H1 (cell line): ENCODE results near the gene BCL2L13. TPM values are rescaled to one million over a fixed set of nuclear protein-coding genes. Genes with fewer than 3 reads are reported as not detected.

Source experiments
- CTCF ChIA-PET: fragments of 300-600 bp; sonication (Branson Sonifier 250); formaldehyde crosslinking; loops from one replicate; lab custom pipeline; 2021; ENCODE audit not compliant: partially characterized antibody; lab: Charles Lee
- POLR2A ChIA-PET: fragments of 300-600 bp; sonication (Branson Sonifier 250); formaldehyde crosslinking; loops from one replicate; lab custom pipeline; 2021; ENCODE audit warnings: inconsistent platforms; ENCODE audit not compliant: partially characterized antibody; lab: Charles Lee
- DNase-seq, 2 experiments: peaks; one replicate each; pipeline versions ENCODE4 v3.0.0 to v3.0.0-alpha.2; 2010 to 2022; ENCODE audit warnings: low spot score in 2 of 2, low read depth in 1 of 2, mixed read lengths in 1 of 2
- FAIRE-seq: peaks from 2 replicates; lab custom pipeline; 2011; peaks lifted over from hg19 to GRCh38; lab: Jason Lieb, UNC
- H2AFZ ChIP-seq: 2 replicates; pipeline ENCODE4 v1.8.1; 2012; ENCODE audit warnings: low read length, inconsistent platforms
- H2AK5ac ChIP-seq: 2 replicates; pipeline ENCODE4 v1.6.1; 2013; ENCODE audit warnings: low read depth, low read length
- H2BK120ac ChIP-seq: replicated peaks from 2 replicates; pipeline ENCODE3; 2013; ENCODE audit warnings: low read depth, low read length, inconsistent platforms
- H2BK12ac ChIP-seq: 2 replicates; pipeline ENCODE4 v1.6.1; 2013; ENCODE audit warnings: low read depth, low read length
- H2BK15ac ChIP-seq: 2 replicates; pipeline ENCODE4 v1.6.1; 2013; ENCODE audit warnings: low read length
- H2BK20ac ChIP-seq: 2 replicates; pipeline ENCODE4 v1.6.1; 2013; ENCODE audit warnings: low read length
- H2BK5ac ChIP-seq: 2 replicates; pipeline ENCODE4 v1.6.1; 2013; ENCODE audit warnings: low read depth, low read length
- H3K14ac ChIP-seq: 2 replicates; pipeline ENCODE4 v1.6.1; 2013; ENCODE audit warnings: inconsistent platforms; ENCODE audit not compliant: insufficient read length
- H3K18ac ChIP-seq: 2 replicates; pipeline ENCODE4 v1.6.1; 2013; ENCODE audit warnings: low read length; ENCODE audit errors: extremely low read depth
- H3K23ac ChIP-seq: 2 replicates; pipeline ENCODE4 v1.6.1; 2013; ENCODE audit warnings: inconsistent platforms; ENCODE audit not compliant: insufficient read length
- H3K23me2 ChIP-seq: 2 replicates; pipeline ENCODE4 v1.6.1; 2013; ENCODE audit warnings: low read depth, low read length
- H3K27ac ChIP-seq: 2 replicates; pipeline ENCODE4 v1.6.1; 2011; ENCODE audit warnings: low read depth, low read length, inconsistent platforms
- H3K27me3 ChIP-seq, 4 experiments: replicated peaks in 1 of 4; 1 replicate in 1 of 4; 2 replicates in 3 of 4; pipeline versions ENCODE4 v1.6.1 to v1.8.1; 2011 to 2013; ENCODE audit warnings: low read length in 3 of 4, mild to moderate bottlenecking in 3 of 4, inconsistent platforms in 2 of 4, mixed read lengths in 2 of 4, moderate library complexity in 1 of 4; ENCODE audit not compliant: control insufficient read depth in 3 of 4, insufficient read depth in 3 of 4; ENCODE audit errors: extremely low read depth in 1 of 4
- H3K36me3 ChIP-seq, 4 experiments: 2 replicates each; pipeline versions ENCODE4 v1.6.1 to v1.8.1; 2011 to 2013; ENCODE audit warnings: mild to moderate bottlenecking in 4 of 4, low read length in 3 of 4, moderate library complexity in 2 of 4, control low read depth in 1 of 4, inconsistent platforms in 1 of 4; ENCODE audit not compliant: insufficient read depth in 4 of 4, control insufficient read depth in 2 of 4
- H3K4ac ChIP-seq: replicated peaks from 2 replicates; pipeline ENCODE3; 2013; ENCODE audit warnings: low read length, low read depth, mixed read lengths, inconsistent platforms; ENCODE audit not compliant: insufficient read length
- H3K4me1 ChIP-seq, 4 experiments: replicated peaks in 1 of 4; 1 replicate in 1 of 4; 2 replicates in 3 of 4; pipeline versions ENCODE4 v1.6.1 to v1.8.1; 2011 to 2013; ENCODE audit warnings: low read length in 3 of 4, inconsistent platforms in 2 of 4, mixed read lengths in 1 of 4; ENCODE audit not compliant: insufficient read depth in 4 of 4, control insufficient read depth in 3 of 4
- H3K4me2 ChIP-seq, 2 experiments: 2 replicates each; pipeline versions ENCODE4 v1.6.1 to v1.8.1; 2011 to 2013; ENCODE audit warnings: low read depth in 2 of 2, low read length in 2 of 2, control low read depth in 1 of 2, inconsistent platforms in 1 of 2, mild to moderate bottlenecking in 1 of 2; ENCODE audit not compliant: insufficient read depth in 1 of 2
- H3K4me3 ChIP-seq, 4 experiments: fragments of 200-600, 300-600 bp in 1 of 4; sonication (generic), shearing (Covaris generic), sonication (Bioruptor Twin) in 1 of 4; 2 replicates each; pipeline versions ENCODE4 v1.5.1 to v1.8.1; 2011 to 2016; ENCODE audit warnings: low read length in 4 of 4, low read depth in 3 of 4, control low read depth in 2 of 4, inconsistent platforms in 2 of 4, mild to moderate bottlenecking in 2 of 4, mixed read lengths in 1 of 4, moderate library complexity in 1 of 4; ENCODE audit not compliant: insufficient read depth in 2 of 4; ENCODE audit errors: extremely low read depth in 1 of 4
- H3K56ac ChIP-seq: replicated peaks from 2 replicates; pipeline ENCODE3; 2013; ENCODE audit warnings: low read depth, mild to moderate bottlenecking, mixed read lengths, low read length, inconsistent platforms; ENCODE audit not compliant: insufficient read length
- H3K79me1 ChIP-seq: 2 replicates; pipeline ENCODE4 v1.6.1; 2013; ENCODE audit warnings: low read depth, low read length, control low read depth
- H3K79me2 ChIP-seq, 2 experiments: 2 replicates each; pipeline versions ENCODE4 v1.6.1 to v1.8.1; 2012 to 2013; ENCODE audit warnings: low read length in 2 of 2, mild to moderate bottlenecking in 2 of 2, inconsistent platforms in 1 of 2; ENCODE audit not compliant: insufficient read depth in 2 of 2, control insufficient read depth in 1 of 2
- H3K9ac ChIP-seq, 4 experiments: replicated peaks in 1 of 4; 1 replicate in 1 of 4; 2 replicates in 3 of 4; pipeline versions ENCODE4 v1.6.1 to v1.8.1; 2011 to 2013; ENCODE audit warnings: low read depth in 3 of 4, low read length in 3 of 4, control low read depth in 2 of 4, mild to moderate bottlenecking in 2 of 4, moderate library complexity in 2 of 4, inconsistent platforms in 1 of 4; ENCODE audit errors: extremely low read depth in 1 of 4
- H3K9me3 ChIP-seq, 2 experiments: 2 replicates each; pipeline versions ENCODE4 v1.6.1 to v1.8.1; 2012 to 2013; ENCODE audit warnings: mild to moderate bottlenecking in 2 of 2, moderate library complexity in 2 of 2, control low read depth in 1 of 2, inconsistent platforms in 1 of 2, low read depth in 1 of 2, low read length in 1 of 2, mixed read lengths in 1 of 2; ENCODE audit not compliant: insufficient read depth in 2 of 2
- H4K20me1 ChIP-seq, 2 experiments: replicated peaks in 1 of 2; 2 replicates each; pipeline versions ENCODE3 to v1.8.1; 2011 to 2013; ENCODE audit warnings: inconsistent platforms in 2 of 2, low read length in 2 of 2, mild to moderate bottlenecking in 1 of 2; ENCODE audit not compliant: insufficient read depth in 2 of 2, control insufficient read depth in 1 of 2
- H4K5ac ChIP-seq: 2 replicates; pipeline ENCODE4 v1.6.1; 2013; ENCODE audit warnings: low read length, low read depth, mixed read lengths, inconsistent platforms; ENCODE audit not compliant: insufficient read length
- H4K8ac ChIP-seq: 2 replicates; pipeline ENCODE4 v1.8.0; 2013; ENCODE audit warnings: mild to moderate bottlenecking, moderate library complexity, low read length, inconsistent platforms; ENCODE audit not compliant: insufficient read depth; ENCODE audit errors: extremely low read depth
- H4K91ac ChIP-seq: replicated peaks from 2 replicates; pipeline ENCODE3; 2013; ENCODE audit warnings: low read length, mixed read lengths, inconsistent platforms; ENCODE audit not compliant: insufficient read length
- ASH2L ChIP-seq: fragments of 200-600, 300-600 bp; sonication (generic); IDR thresholded peaks from one replicate; pipeline ENCODE4 v1.7.1; 2017; ENCODE audit warnings: low read length
- ATF2 ChIP-seq: IDR thresholded peaks from 2 replicates; pipeline ENCODE4 v1.6.1; 2012; ENCODE audit warnings: low read length, inconsistent platforms
- HDAC2 ChIP-seq, 2 experiments: fragments of 300-600 bp in 1 of 2; sonication (generic) in 1 of 2; IDR thresholded peaks; 2 replicates each; pipeline ENCODE4 v1.6.1; 2011 to 2012; ENCODE audit warnings: low read depth in 2 of 2, low read length in 2 of 2, mild to moderate bottlenecking in 2 of 2, moderate library complexity in 2 of 2, borderline replicate concordance in 1 of 2, inconsistent platforms in 1 of 2
- KDM4A ChIP-seq: IDR thresholded peaks from one replicate; pipeline ENCODE4 v1.7.1; 2012; ENCODE audit warnings: low read depth, mild to moderate bottlenecking, moderate library complexity, low read length, inconsistent platforms; ENCODE audit not compliant: severe bottlenecking
- PHF8 ChIP-seq: fragments of 200-600 bp; sonication (generic); conservative IDR thresholded peaks from 2 replicates; pipeline ENCODE4 v1.7.1; 2012; ENCODE audit warnings: low read depth, mild to moderate bottlenecking, inconsistent platforms, low read length, moderate library complexity
- RXRA ChIP-seq: IDR thresholded peaks from 2 replicates; pipeline ENCODE4 v1.6.1; 2011; ENCODE audit warnings: low read depth, mild to moderate bottlenecking, low read length, moderate library complexity; ENCODE audit not compliant: insufficient read depth
- SIN3A ChIP-seq, 2 experiments: IDR thresholded peaks in 1 of 2; conservative IDR thresholded peaks in 1 of 2; 2 replicates each; pipeline ENCODE4 v1.6.1; 2011 to 2012; ENCODE audit warnings: low read length in 2 of 2, improper control_type of control experiment in 1 of 2, low read depth in 1 of 2, mild to moderate bottlenecking in 1 of 2
- SIX5 ChIP-seq: IDR thresholded peaks from 2 replicates; pipeline ENCODE4 v1.6.1; 2011; ENCODE audit warnings: mild to moderate bottlenecking, low read depth, low read length
- TEAD4 ChIP-seq: IDR thresholded peaks from 2 replicates; pipeline ENCODE4 v1.6.1; 2012; ENCODE audit warnings: low read depth, low read length, inconsistent platforms, mixed read lengths
- ZNF274 ChIP-seq: IDR thresholded peaks from 2 replicates; pipeline ENCODE4 v1.7.0; 2012; ENCODE audit warnings: low read length, borderline replicate concordance; ENCODE audit errors: extremely low read depth
- WGBS, 2 experiments: shearing (Covaris generic) in 1 of 2; methylation state at CpG; one replicate each; pipeline versions ENCODE4 v1.1.6 to v1.1.7; 2013 to 2015; ENCODE audit warnings: low lambda C conversion rate in 2 of 2, mixed read lengths in 2 of 2, inconsistent platforms in 1 of 2, low coverage in 1 of 2, missing lambda C conversion rate in 1 of 2; ENCODE audit not compliant: insufficient replicate concordance in 2 of 2, insufficient coverage in 1 of 2, insufficient read length in 1 of 2; ENCODE audit errors: extremely low coverage in 1 of 2, missing lambda C conversion rate in 1 of 2; 5-methylcytosine and 5-hydroxymethylcytosine counted together
- polyA plus RNA-seq, 7 experiments: library from polyadenylated mRNA; depleted of rRNA in 3 of 7; stranded (reverse) in 5 of 7; unstranded in 2 of 7; fragments of >200 nt in 5 of 7; fragments of 200-250 nt in 2 of 7; gene quantifications; 1 replicate in 5 of 7; 2 replicates in 1 of 7; 4 replicates in 1 of 7; pipeline versions ENCODE4 v1.2.1 to v1.2.3, GENCODE V29; 2011 to 2013; ENCODE audit warnings: missing spikeins in 2 of 7, mixed read lengths in 2 of 7
- total RNA-seq: library from RNA; stranded (reverse); fragmentation: NEBNext Ultra II Directional; extraction: Animal tissue kit (Norgen Biotek cat#: 25700); gene quantifications from 2 replicates; pipeline ENCODE4 v1.2.1, GENCODE V29; 2021

Gene BCL2L13
- total and polyA plus RNA-seq, 2 of the 8 experiments (the other 6 are each of a cell fraction or from before 2014, with no cell fraction given) = 20.7 to 35.0 TPM

GRCh38 chr22:17638182-17638431 lies 450 bp upstream of the BCL2L13 start:
- 3% methylated on average over 10 of the region's 10 CpGs; no CpG with 5 or more reads in 1 of the 2 experiments for WGBS, 2 experiments
- H3K9me3 ChIP-seq = no peaks in the 10 kb centered on the region
- H3K4me2 ChIP-seq = peak overlapping the region; percentile 77 to 88
- H3K4me1 ChIP-seq = peaks cover 0 to 4% (median 1%) of the 10 kb centered on the region in 4 experiments; a peak in 3 of 7 replicates
- H2BK15ac ChIP-seq = no peak overlapping the region
- H2AFZ ChIP-seq = peak overlapping the region; percentile 93
- H4K5ac ChIP-seq = peak overlapping the region; percentile 92
- no peak for FAIRE-seq
- peak overlapping the region; percentile 65 for H3K56ac ChIP-seq
- H3K14ac ChIP-seq = no peak overlapping the region
- peak overlapping the region; percentile 32; the same call in 1 of the 2 replicates for H2BK12ac ChIP-seq
- peaks cover 0 to 4% (median 0%) of the 10 kb centered on the region in 4 experiments; a peak in 1 of 8 replicates for H3K36me3 ChIP-seq
- ChIA-PET POLR2A (interaction anchor here (0.9 to 1.3 kb wide), 2 partner anchors 11 to 14 kb away, joined by 4 read pairs; no protein-coding TSS in a partner anchor), CTCF (no interaction called here)
- peaks cover 0 to 18% of the 10 kb centered on the region in 2 experiments; a peak in 3 of 4 replicates for H3K79me2 ChIP-seq
- H2BK20ac ChIP-seq = no peak overlapping the region
- no peak overlapping the region; the same call in 1 of the 2 replicates for H2AK5ac ChIP-seq
- H3K27me3 ChIP-seq = no peaks in the 10 kb centered on the region
- no peak for DNase-seq
- H3K27ac ChIP-seq = peak overlapping the region; percentile 91
- peak overlapping the region; percentile 89 for H4K91ac ChIP-seq
- H4K20me1 ChIP-seq = no peaks in the 10 kb centered on the region
- H3K4me3 ChIP-seq = peak overlapping the region; percentile 63 to 99 (median 94)
- peak overlapping the region; percentile 32 for H3K18ac ChIP-seq
- peak overlapping the region; percentile 85 to 96 (median 93) for H3K9ac ChIP-seq
- H3K23me2 ChIP-seq = peaks cover 10% of the 10 kb centered on the region
- peak overlapping the region; percentile 96 for H3K4ac ChIP-seq
- peak overlapping the region; percentile 59 for H3K23ac ChIP-seq
- H2BK5ac ChIP-seq = peak overlapping the region; percentile 89
- peak overlapping the region; percentile 75 for H2BK120ac ChIP-seq
- H4K8ac ChIP-seq = peak overlapping the region; percentile 77
- no peaks in the 10 kb centered on the region for H3K79me1 ChIP-seq
- TF ChIP-seq KDM4A (peak; percentile 44), HDAC2 (IDR thresholded peaks at IDR 0.05; ENCODE audit: borderline replicate concordance in 1 of 2, low read depth in 2 of 2, low read length in 2 of 2) (no peak), TEAD4 (0 out of 2 replicates have a peak, but pooled peaks have one; percentile 55), SIX5 (no peak), PHF8 (no peak), ZNF274 (no peak), SIN3A (conservative IDR thresholded peaks at IDR 0.05 in 1 of 2, IDR thresholded peaks at IDR 0.05 in 1 of 2; ENCODE audit: low read depth in 1 of 2, low read length in 2 of 2) (0 out of 4 replicates have a peak, but pooled peaks of 1 of the 2 experiments have one; percentile 32), RXRA (no peak), ATF2 (0 out of 2 replicates have a peak, but pooled peaks have one; percentile 10), ASH2L (no peak)
